Measurements from ENCODE around the gene RPP40. TPM values are rescaled to one million over a fixed set of nuclear protein-coding genes. Genes with fewer than 3 reads are reported as not detected.
A peak's percentile ranks its signal among the peaks of the same experiment; 100 is the strongest.

Gene RPP40
- polyA plus RNA-seq, 2 of the 4 experiments (the other 2 are of a cell fraction), result 17.8 to 33.9 TPM

- no peaks in the 10 kb centered on the region for H3K9me3 ChIP-seq
- H3K4me2 ChIP-seq, result no peak overlapping the region
- DNase-seq (ENCODE audit: low read depth in 1 of 2, low spot score in 1 of 2) (no peak), FAIRE-seq (no peak), ATAC-seq (peak; percentile 39 to 51; a peak in 4 of 6 replicates)
- H3K27ac ChIP-seq, result no peak overlapping the region
- 64% methylated on average over 7 of the region's 10 CpGs for WGBS (ENCODE audit: missing lambda C conversion rate)
- ChIA-PET CTCF (no interaction called here), POLR2A (no interaction called here)
- no peak overlapping the region for H3K4me3 ChIP-seq
- TF ChIP-seq, protein P1, sequence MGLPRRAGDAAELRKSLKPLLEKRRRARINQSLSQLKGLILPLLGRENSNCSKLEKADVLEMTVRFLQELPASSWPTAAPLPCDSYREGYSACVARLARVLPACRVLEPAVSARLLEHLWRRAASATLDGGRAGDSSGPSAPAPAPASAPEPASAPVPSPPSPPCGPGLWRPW (IDR thresholded peaks at IDR 0.05), result no peak
- TF ChIP-seq HOXB5 (CRISPR knock-in tag; IDR thresholded peaks at IDR 0.05) (no peak), BHLHE40 (IDR thresholded peaks at IDR 0.05; ENCODE audit: low read depth, low read length) (no peak), RCOR1 (IDR thresholded peaks at IDR 0.05; ENCODE audit: low read depth, low read length) (no peak)
- H3K4me1 ChIP-seq, result no peaks in the 10 kb centered on the region
These were observed 42.3 kb downstream of the RPP40 start for GRCh38 chr6:4961322-4962168.

DNA sequence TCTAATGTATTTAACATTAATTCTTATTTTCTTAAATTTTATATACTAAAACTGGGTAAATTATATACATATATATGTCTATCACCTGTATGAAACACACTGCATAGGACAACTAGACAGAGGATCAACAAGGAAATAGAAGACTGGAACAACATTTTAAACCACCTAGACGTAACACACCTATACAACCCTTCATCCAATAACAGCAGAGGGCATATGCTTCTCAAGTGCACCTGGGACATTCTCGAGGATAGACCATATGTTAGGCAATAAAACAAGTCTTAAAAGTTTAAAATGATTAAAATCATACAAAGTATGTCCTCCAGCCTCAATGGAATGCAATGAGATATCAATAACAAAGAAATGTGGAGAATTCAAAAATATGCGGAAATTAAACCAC is 45.2 kb downstream of the RPP40 start:
- FAIRE-seq (no peak), ATAC-seq (no peak), DNase-seq (ENCODE audit: low read depth in 1 of 2, low spot score in 1 of 2) (no peak)
- Histone ChIP-seq H3K4me1 (no peaks in the 10 kb centered on the region), H3K4me2 (no peak overlapping the region), H3K4me3 (no peak overlapping the region), H3K27ac (no peak overlapping the region), H3K9me3 (no peaks in the 10 kb centered on the region)
- TF ChIP-seq RNF2 (IDR thresholded peaks at IDR 0.05; ENCODE audit: borderline replicate concordance, low read depth), result no peak
- no peak for TF ChIP-seq CTCF (IDR thresholded peaks at IDR 0.05)
- TF ChIP-seq HOXB13 (CRISPR knock-in tag; IDR thresholded peaks at IDR 0.05; ENCODE audit: low read depth), result no peak
- TF ChIP-seq, protein P2, sequence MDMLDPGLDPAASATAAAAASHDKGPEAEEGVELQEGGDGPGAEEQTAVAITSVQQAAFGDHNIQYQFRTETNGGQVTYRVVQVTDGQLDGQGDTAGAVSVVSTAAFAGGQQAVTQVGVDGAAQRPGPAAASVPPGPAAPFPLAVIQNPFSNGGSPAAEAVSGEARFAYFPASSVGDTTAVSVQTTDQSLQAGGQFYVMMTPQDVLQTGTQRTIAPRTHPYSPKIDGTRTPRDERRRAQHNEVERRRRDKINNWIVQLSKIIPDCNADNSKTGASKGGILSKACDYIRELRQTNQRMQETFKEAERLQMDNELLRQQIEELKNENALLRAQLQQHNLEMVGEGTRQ (IDR thresholded peaks at IDR 0.05), result no peak
- TF ChIP-seq, protein P3, sequence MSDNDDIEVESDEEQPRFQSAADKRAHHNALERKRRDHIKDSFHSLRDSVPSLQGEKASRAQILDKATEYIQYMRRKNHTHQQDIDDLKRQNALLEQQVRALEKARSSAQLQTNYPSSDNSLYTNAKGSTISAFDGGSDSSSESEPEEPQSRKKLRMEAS (IDR thresholded peaks at IDR 0.05), result no peak
- no peak for TF ChIP-seq ATOH8 (CRISPR knock-in tag; IDR thresholded peaks at IDR 0.05; ENCODE audit: low read depth)
- no peak for TF ChIP-seq POLR2A (IDR thresholded peaks at IDR 0.05; ENCODE audit: low read length)
- TF ChIP-seq RCOR1 (IDR thresholded peaks at IDR 0.05; ENCODE audit: low read depth, low read length), result no peak
- no peak for TF ChIP-seq FOSB (CRISPR knock-in tag; IDR thresholded peaks at IDR 0.05)
- TF ChIP-seq HOXA7 (CRISPR knock-in tag; IDR thresholded peaks at IDR 0.05), result no peak
- TF ChIP-seq, protein P1 (IDR thresholded peaks at IDR 0.05), result no peak
- TF ChIP-seq RARB (CRISPR knock-in tag; IDR thresholded peaks at IDR 0.05), result no peak
- TF ChIP-seq, protein P4, sequence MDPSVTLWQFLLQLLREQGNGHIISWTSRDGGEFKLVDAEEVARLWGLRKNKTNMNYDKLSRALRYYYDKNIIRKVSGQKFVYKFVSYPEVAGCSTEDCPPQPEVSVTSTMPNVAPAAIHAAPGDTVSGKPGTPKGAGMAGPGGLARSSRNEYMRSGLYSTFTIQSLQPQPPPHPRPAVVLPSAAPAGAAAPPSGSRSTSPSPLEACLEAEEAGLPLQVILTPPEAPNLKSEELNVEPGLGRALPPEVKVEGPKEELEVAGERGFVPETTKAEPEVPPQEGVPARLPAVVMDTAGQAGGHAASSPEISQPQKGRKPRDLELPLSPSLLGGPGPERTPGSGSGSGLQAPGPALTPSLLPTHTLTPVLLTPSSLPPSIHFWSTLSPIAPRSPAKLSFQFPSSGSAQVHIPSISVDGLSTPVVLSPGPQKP (IDR thresholded peaks at IDR 0.05; ENCODE audit: low read depth, low read length), result no peak
- TF ChIP-seq EP300 (IDR thresholded peaks at IDR 0.05), result no peak
- no peak for TF ChIP-seq POLR2AphosphoS2 (conservative IDR thresholded peaks at IDR 0.05; ENCODE audit: low read length)
- no peak for TF ChIP-seq NR3C1 (IDR thresholded peaks at IDR 0.05)
- no peak for TF ChIP-seq CEBPB (IDR thresholded peaks at IDR 0.05)
- POLR2A ChIA-PET, result no interaction called here
- 73% methylated on average over 3 of the region's 3 CpGs for WGBS (ENCODE audit: missing lambda C conversion rate)
- CTCF ChIA-PET, result no interaction called here
